BJ (cell line): ENCODE results near the gene SYT12. TPM values are rescaled to one million over a fixed set of nuclear protein-coding genes. Genes with fewer than 3 reads are reported as not detected.

Experiments
- CTCF ChIA-PET: fragments of 350-600 bp; formaldehyde crosslinking; extraction: SDS; loops from one replicate; lab custom pipeline; 2021; ENCODE audit warnings: antibody characterized with exemption, inconsistent platforms; lab: Yijun Ruan, JAX
- POLR2A ChIA-PET: fragments of 300-600 bp; sonication (Branson Sonifier 250); formaldehyde crosslinking; extraction: SDS; loops from one replicate; lab custom pipeline; 2021; ENCODE audit warnings: antibody characterized with exemption; lab: Charles Lee
- DNase-seq: peaks from one replicate; pipeline ENCODE4 v3.0.0-alpha.2; 2011; ENCODE audit warnings: low read depth
- H3K27me3 ChIP-seq: 2 replicates; pipeline ENCODE4 v1.6.0; 2011; ENCODE audit warnings: low read length; ENCODE audit not compliant: control insufficient read depth, insufficient read depth
- H3K36me3 ChIP-seq: 2 replicates; pipeline ENCODE4 v1.5.1; 2011; ENCODE audit warnings: low read length; ENCODE audit not compliant: control insufficient read depth, insufficient read depth
- H3K4me3 ChIP-seq: 2 replicates; pipeline ENCODE4 v1.5.1; 2011; ENCODE audit warnings: low read depth, mild to moderate bottlenecking, control low read depth, low read length
- polyA plus RNA-seq: library from polyadenylated mRNA; depleted of rRNA; stranded (reverse); fragments of >200 nt; gene quantifications from 2 replicates; pipeline ENCODE4 v1.2.3, GENCODE V29; 2011
- TF ChIP-seq, protein P1 (sequence below): IDR thresholded peaks from 2 replicates; pipeline ENCODE4 v1.5.1; 2011; ENCODE audit warnings: low read depth, mild to moderate bottlenecking, control low read depth, inconsistent platforms, low read length, moderate library complexity; ENCODE audit not compliant: insufficient read depth

The SYT12 gene
- polyA plus RNA-seq, 1 experiment = 0.13 TPM

DNA sequence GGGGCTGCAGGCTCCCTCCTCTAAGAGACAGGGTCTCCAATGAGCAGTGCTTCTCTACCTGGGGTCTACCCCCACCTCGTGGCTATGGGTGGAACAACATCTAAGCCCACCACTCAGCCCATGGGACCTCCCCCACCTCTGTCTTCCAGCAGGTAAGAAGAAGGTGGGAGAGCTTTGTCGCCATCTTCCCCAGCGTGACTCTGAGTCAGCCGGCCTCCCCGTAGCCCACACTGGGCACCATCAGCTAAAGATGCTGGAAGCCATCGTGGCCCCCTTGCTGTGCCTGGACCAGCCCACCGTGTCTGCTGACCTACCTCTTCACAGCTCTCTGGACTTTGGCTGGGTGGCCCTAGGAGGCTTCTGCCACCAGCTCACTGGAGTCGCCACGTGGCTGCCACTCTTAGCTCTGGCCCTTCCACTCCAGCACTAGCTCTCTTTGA is 46.9 kb upstream of the SYT12 start:
- Histone ChIP-seq H3K27me3 (no peaks in the 10 kb centered on the region), H3K4me3 (no peak overlapping the region), H3K36me3 (no peaks in the 10 kb centered on the region)
- no peak for DNase-seq
- ChIA-PET POLR2A (no interaction called here), CTCF (interaction anchor here (0.6 to 4.3 kb wide), 31 partner anchors 9 to 567 kb away, joined by 3 to 25 read pairs (median 3); partner anchors contain the start of genes PC and RCE1)
- TF ChIP-seq, protein P1, sequence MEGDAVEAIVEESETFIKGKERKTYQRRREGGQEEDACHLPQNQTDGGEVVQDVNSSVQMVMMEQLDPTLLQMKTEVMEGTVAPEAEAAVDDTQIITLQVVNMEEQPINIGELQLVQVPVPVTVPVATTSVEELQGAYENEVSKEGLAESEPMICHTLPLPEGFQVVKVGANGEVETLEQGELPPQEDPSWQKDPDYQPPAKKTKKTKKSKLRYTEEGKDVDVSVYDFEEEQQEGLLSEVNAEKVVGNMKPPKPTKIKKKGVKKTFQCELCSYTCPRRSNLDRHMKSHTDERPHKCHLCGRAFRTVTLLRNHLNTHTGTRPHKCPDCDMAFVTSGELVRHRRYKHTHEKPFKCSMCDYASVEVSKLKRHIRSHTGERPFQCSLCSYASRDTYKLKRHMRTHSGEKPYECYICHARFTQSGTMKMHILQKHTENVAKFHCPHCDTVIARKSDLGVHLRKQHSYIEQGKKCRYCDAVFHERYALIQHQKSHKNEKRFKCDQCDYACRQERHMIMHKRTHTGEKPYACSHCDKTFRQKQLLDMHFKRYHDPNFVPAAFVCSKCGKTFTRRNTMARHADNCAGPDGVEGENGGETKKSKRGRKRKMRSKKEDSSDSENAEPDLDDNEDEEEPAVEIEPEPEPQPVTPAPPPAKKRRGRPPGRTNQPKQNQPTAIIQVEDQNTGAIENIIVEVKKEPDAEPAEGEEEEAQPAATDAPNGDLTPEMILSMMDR = peak; percentile 77

DNA sequence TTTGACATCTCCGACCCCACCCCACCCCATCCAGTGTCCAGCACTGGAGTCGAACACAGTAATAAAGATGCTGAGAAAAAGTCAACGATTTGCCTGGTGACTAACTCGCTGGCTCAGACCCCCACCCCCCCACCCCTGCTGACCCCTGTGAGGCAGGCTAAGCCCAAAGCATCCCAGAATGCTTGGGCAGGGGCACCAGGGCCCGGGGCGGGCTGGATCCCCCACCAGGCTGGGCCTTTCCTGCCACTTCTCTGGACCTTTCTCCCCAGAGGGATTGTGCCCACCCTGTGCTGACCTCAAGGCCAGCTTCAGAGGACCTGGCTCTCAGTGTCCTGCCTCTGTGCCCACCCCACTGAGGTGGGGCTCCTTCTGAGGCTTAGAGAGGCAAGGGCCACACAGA is 46.0 kb upstream of the SYT12 start:
- ChIA-PET CTCF (interaction anchor here (0.9 to 4.3 kb wide), 15 partner anchors 8 to 568 kb away, joined by 3 to 25 read pairs (median 4); partner anchors contain the start of genes PC and RCE1), POLR2A (no interaction called here)
- no peaks in the 10 kb centered on the region for H3K36me3 ChIP-seq

DNA sequence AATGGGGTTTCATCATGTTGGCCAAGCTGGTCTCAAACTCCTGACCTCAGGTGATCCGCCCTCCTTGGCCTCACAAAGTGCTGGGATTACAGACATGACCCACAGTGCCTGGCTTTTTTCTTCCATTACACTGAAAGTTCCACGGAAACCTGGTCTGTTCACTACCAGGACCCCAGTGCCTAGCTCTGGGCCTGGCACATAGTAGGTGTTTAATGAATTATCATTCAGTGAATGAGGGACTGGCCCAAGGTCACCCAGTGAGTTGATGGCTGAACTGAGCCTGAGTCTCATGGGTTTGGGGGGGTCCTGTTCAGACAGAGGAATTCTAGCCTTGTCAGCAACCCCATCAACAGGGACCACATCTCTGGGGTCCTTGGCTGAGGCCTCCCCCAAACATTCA is 44.7 kb upstream of the SYT12 start:
- H3K27me3 ChIP-seq = no peaks in the 10 kb centered on the region
- H3K4me3 ChIP-seq = no peak overlapping the region
- ChIA-PET CTCF (interaction anchor here (1.7 to 4.3 kb wide), 2 partner anchors 20 to 136 kb away, joined by 4 to 25 read pairs; partner anchors contain the start of gene RCE1), POLR2A (no interaction called here)
- TF ChIP-seq, protein P1 = no peak
- no peaks in the 10 kb centered on the region for H3K36me3 ChIP-seq
- no peak for DNase-seq

More for the DNA sequence above, 46.0 kb upstream of the SYT12 start:
- Histone ChIP-seq H3K27me3 (no peaks in the 10 kb centered on the region), H3K4me3 (no peak overlapping the region)
- no peak for DNase-seq
- TF ChIP-seq, protein P1 = no peak

DNA sequence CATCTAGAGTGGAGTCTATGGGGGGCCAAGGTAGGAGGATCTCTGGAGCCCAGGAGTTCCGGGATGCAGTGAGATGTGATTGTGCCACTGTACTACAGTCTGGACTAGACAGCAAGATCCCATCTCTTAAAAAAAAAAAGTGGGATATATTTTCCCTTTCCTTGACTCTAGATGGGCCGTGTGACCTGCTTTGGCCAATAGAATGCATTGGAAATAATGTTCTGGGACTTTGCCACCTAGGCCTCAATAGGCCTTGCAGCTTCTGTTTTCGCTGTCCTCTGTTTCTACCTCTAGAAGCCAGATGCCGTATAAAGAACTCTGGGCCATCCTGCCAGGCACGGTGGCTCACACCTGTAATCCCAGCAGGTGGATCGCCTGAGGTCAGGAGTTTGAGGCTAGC is 44.2 kb upstream of the SYT12 start:
- DNase-seq = no peak
- no peaks in the 10 kb centered on the region for H3K36me3 ChIP-seq
- TF ChIP-seq, protein P1 = no peak
- no peaks in the 10 kb centered on the region for H3K27me3 ChIP-seq
- no peak overlapping the region for H3K4me3 ChIP-seq
- ChIA-PET POLR2A (no interaction called here), CTCF (no interaction called here)

DNA sequence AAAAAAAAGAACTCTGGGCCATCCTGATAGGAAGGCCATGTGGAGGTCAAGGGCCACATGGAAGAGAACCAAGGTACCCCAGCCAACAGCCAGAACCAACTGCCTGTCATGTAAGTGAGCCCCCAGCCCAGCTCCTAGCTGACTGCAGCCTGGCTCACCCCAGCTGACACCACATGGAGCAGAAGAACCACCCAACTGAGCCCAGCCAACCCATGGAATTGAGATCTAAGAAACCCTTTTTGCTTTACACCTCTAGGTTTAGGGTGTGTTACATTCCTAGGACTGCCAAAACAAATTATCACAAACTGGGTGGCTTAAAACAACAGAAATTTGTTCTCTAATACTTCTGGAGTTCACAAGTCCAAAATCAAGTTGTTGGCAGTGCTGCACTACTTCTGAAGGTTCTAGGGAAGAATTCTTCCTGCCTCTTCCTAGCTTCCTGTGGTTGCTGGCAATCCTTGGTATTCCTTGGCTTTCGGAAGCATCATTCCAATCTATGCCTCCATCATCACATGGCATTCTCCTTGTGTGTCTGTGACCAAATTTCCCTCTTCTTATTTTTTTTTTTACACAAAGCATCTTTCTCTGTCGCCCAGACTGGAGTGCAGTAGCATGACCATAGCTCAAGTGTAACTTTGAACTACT is 43.5 kb upstream of the SYT12 start:
- ChIA-PET CTCF (interaction anchor here (1.0 to 1.4 kb wide), 2 partner anchors 18 to 137 kb away, joined by 3 to 4 read pairs; no protein-coding TSS in a partner anchor), POLR2A (no interaction called here)
- no peak for DNase-seq
- H3K27me3 ChIP-seq = no peaks in the 10 kb centered on the region
- TF ChIP-seq, protein P1 = no peak
- no peak overlapping the region for H3K4me3 ChIP-seq
- no peaks in the 10 kb centered on the region for H3K36me3 ChIP-seq
